ENCODE data around the gene DOK7.

DOK7 gene

DNA sequence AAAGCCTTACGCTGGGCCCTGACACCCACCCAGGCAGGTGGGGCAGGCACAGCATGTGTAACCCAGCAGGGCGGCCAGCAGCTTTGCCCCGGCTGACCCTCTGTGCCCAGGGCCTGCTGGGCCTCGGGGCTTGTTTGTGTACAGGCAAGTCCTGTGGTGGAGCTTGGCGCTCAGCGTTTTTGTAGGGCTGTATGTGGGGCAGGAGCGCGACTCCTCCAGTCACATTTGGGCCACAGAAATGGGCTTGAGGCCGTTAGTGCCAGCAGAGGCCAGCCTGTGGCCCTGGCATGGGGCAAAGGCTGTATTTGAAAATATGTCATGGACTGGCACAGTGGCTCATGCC, 36.0 kb upstream of the DOK7 start:
- Histone ChIP-seq H3K9me2 (replicated peaks; ENCODE audit: insufficient read depth, low read length) (no peaks in the 10 kb centered on the region), H3K4me1 (ENCODE audit: low read length) (no peaks in the 10 kb centered on the region), H3K27me3 (replicated peaks; ENCODE audit: insufficient read depth, low read length) (no peaks in the 10 kb centered on the region), H3K4me2 (ENCODE audit: low read depth, low read length) (no peak overlapping the region), H4K20me1 (ENCODE audit: insufficient read depth, low read length) (no peaks in the 10 kb centered on the region), H3K79me2 (ENCODE audit: low read length) (no peaks in the 10 kb centered on the region), H3K36me3 (replicated peaks; ENCODE audit: insufficient read depth, low read length) (no peaks in the 10 kb centered on the region), H3F3A (ENCODE audit: insufficient read depth, low read length) (no peaks in the 10 kb centered on the region), H3K4me3 (ENCODE audit: low read length) (no peak overlapping the region), H3K27ac (ENCODE audit: low read length) (no peak overlapping the region), H3K9me3 (replicated peaks; ENCODE audit: insufficient read depth, low read length) (no peaks in the 10 kb centered on the region), H3K9ac (ENCODE audit: low read length) (no peak overlapping the region), H2AFZ (ENCODE audit: low read length) (no peak overlapping the region)
- no peak for DNase-seq
- TF ChIP-seq, protein P1, sequence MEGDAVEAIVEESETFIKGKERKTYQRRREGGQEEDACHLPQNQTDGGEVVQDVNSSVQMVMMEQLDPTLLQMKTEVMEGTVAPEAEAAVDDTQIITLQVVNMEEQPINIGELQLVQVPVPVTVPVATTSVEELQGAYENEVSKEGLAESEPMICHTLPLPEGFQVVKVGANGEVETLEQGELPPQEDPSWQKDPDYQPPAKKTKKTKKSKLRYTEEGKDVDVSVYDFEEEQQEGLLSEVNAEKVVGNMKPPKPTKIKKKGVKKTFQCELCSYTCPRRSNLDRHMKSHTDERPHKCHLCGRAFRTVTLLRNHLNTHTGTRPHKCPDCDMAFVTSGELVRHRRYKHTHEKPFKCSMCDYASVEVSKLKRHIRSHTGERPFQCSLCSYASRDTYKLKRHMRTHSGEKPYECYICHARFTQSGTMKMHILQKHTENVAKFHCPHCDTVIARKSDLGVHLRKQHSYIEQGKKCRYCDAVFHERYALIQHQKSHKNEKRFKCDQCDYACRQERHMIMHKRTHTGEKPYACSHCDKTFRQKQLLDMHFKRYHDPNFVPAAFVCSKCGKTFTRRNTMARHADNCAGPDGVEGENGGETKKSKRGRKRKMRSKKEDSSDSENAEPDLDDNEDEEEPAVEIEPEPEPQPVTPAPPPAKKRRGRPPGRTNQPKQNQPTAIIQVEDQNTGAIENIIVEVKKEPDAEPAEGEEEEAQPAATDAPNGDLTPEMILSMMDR (IDR thresholded peaks at IDR 0.05; ENCODE audit: low read length), result no peak
- no peak for TF ChIP-seq EZH2 (optimal IDR thresholded peaks at IDR 0.05; ENCODE audit: low read depth, low read length)
- no peak for TF ChIP-seq EZH2phosphoT487 (IDR thresholded peaks at IDR 0.05; ENCODE audit: low read length)

DNA sequence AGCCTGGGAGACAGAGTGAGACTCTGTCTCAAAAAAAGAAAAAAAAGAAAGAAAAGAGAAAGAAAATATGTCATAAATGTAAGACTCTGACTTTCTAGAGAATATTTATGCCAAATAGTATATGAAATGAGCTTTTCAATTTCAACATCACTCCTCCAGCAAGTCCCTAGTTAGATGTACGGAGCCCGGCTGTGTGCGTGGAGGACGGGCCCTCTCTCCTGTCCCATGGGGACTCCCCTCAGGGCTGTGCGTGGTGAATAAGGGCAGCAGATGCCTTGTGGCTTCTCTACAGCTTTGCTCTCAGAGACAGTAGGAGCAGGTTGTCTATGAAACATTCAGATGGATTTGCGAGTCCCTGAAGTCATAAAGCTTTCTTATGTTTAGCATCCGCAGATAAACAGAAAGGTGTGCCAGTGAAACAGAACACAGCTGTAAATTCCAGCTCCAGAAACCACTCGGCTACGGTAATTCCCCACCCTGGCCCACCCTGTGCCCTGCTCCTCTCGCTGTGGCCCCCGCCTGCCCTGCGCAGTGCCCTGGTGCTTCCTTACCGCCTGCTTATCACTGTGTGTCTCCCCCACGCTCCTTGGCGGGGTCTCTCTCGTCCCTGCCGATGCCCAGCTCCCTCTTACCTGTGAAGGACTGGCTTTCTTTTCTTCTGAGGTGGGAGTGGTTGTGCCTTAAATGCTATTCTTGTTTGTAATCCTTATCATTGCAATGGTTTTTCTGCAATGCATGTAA, 35.2 kb upstream of the DOK7 start:
- Histone ChIP-seq H3K4me3 (ENCODE audit: low read length) (no peak overlapping the region), H3K27me3 (replicated peaks; ENCODE audit: insufficient read depth, low read length) (no peaks in the 10 kb centered on the region), H3K9ac (ENCODE audit: low read length) (no peak overlapping the region), H3K4me1 (ENCODE audit: low read length) (no peaks in the 10 kb centered on the region), H3K79me2 (ENCODE audit: low read length) (no peaks in the 10 kb centered on the region), H3K9me3 (replicated peaks; ENCODE audit: insufficient read depth, low read length) (no peaks in the 10 kb centered on the region), H3K9me2 (replicated peaks; ENCODE audit: insufficient read depth, low read length) (no peaks in the 10 kb centered on the region), H3K36me3 (replicated peaks; ENCODE audit: insufficient read depth, low read length) (no peaks in the 10 kb centered on the region), H3K4me2 (ENCODE audit: low read depth, low read length) (no peak overlapping the region), H2AFZ (ENCODE audit: low read length) (no peak overlapping the region), H3F3A (ENCODE audit: insufficient read depth, low read length) (no peaks in the 10 kb centered on the region), H4K20me1 (ENCODE audit: insufficient read depth, low read length) (no peaks in the 10 kb centered on the region), H3K27ac (ENCODE audit: low read length) (no peak overlapping the region)
- TF ChIP-seq, protein P1 (IDR thresholded peaks at IDR 0.05; ENCODE audit: low read length), result no peak
- TF ChIP-seq EZH2phosphoT487 (IDR thresholded peaks at IDR 0.05; ENCODE audit: low read length), result no peak
- TF ChIP-seq EZH2 (optimal IDR thresholded peaks at IDR 0.05; ENCODE audit: low read depth, low read length), result no peak
- no peak for DNase-seq

DNA sequence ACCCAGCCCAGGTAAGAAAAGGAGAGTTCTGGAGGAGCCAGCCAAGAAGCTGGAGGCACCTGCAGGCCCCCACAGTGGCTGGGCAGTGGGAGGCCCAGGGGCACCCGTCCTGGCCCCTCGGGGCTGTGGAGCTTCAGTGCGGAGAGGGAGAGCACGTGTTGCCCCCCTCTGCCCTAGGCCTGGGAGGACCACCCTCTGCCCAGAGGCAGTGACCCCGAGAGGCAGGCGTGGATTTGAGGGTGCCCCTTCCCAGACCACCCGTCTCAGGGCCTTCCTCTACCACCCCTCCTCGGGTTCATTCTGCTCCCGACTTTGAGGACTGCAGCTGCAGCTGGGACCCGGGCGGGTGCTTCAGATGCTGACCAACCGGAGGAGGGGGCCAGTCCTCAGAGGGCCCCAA, 33.5 kb upstream of the DOK7 start:
- H3F3A ChIP-seq (ENCODE audit: insufficient read depth, low read length), result no peaks in the 10 kb centered on the region
- H3K9me3 ChIP-seq (replicated peaks; ENCODE audit: insufficient read depth, low read length), result no peaks in the 10 kb centered on the region
- H3K27ac ChIP-seq (ENCODE audit: low read length), result no peak overlapping the region
- TF ChIP-seq EZH2phosphoT487 (IDR thresholded peaks at IDR 0.05; ENCODE audit: low read length) (no peak), EZH2 (optimal IDR thresholded peaks at IDR 0.05; ENCODE audit: low read depth, low read length) (no peak)
- TF ChIP-seq, protein P1 (IDR thresholded peaks at IDR 0.05; ENCODE audit: low read length), result no peak
- H3K4me3 ChIP-seq (ENCODE audit: low read length), result no peak overlapping the region
- no peaks in the 10 kb centered on the region for H4K20me1 ChIP-seq (ENCODE audit: insufficient read depth, low read length)
- no peak overlapping the region for H2AFZ ChIP-seq (ENCODE audit: low read length)
- no peaks in the 10 kb centered on the region for H3K9me2 ChIP-seq (replicated peaks; ENCODE audit: insufficient read depth, low read length)
- no peaks in the 10 kb centered on the region for H3K4me1 ChIP-seq (ENCODE audit: low read length)
- H3K79me2 ChIP-seq (ENCODE audit: low read length), result no peaks in the 10 kb centered on the region
- no peak for DNase-seq
- no peak overlapping the region for H3K9ac ChIP-seq (ENCODE audit: low read length)
- H3K27me3 ChIP-seq (replicated peaks; ENCODE audit: insufficient read depth, low read length), result no peaks in the 10 kb centered on the region
- H3K36me3 ChIP-seq (replicated peaks; ENCODE audit: insufficient read depth, low read length), result no peaks in the 10 kb centered on the region
- H3K4me2 ChIP-seq (ENCODE audit: low read depth, low read length), result no peak overlapping the region

Measured in MM.1S (cell line).